ENCODE measurements around the gene VEPH1. TPM values are rescaled to one million over a fixed set of nuclear protein-coding genes. Genes with fewer than 3 reads are reported as not detected.

VEPH1 gene
- total RNA-seq, 1 experiment from 2014 or later: 7.7 TPM

DNA sequence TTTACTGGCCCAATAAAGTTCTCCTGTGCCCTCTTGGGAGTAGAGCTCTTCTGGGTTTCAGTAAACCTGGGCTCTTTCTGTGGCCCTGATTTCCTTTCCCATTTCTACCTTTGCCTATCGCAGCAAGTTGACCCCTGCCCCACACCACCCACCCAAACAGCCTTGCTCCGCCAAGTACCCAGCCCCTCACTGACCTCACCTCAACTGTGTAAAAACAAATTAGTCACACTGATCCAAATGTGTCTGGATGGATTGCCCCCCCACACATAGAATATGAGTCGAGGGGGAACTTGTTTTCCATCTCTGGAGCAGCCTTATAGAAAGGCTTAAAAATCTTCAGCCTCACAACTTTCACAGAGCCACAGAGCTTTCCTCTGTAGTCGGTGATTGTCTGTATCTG, 28.6 kb upstream of the VEPH1 start:
- H3K9me3 ChIP-seq (ENCODE audit: control insufficient read depth, low read depth, low read length): no peaks in the 10 kb centered on the region
- no peak overlapping the region for H3K56ac ChIP-seq (ENCODE audit: insufficient read length, low read depth, low read length)
- no peaks in the 10 kb centered on the region; the same call in 1 of the 2 replicates for H3K27me3 Mint-ChIP-seq (ENCODE audit: low read depth)
- no peak overlapping the region for H3K4ac ChIP-seq (ENCODE audit: low read depth, low read length)
- H3K9ac ChIP-seq (ENCODE audit: extremely low read depth, insufficient read length, low read length): no peak overlapping the region
- H3K23ac ChIP-seq (ENCODE audit: insufficient read length, low read depth, low read length): no peak overlapping the region
- H4K5ac ChIP-seq (ENCODE audit: insufficient read length, low read depth, low read length): no peak overlapping the region
- no peak overlapping the region for H2AFZ ChIP-seq (ENCODE audit: low read length)
- H2AK5ac ChIP-seq (ENCODE audit: insufficient read length, low read length): no peak overlapping the region
- no peak overlapping the region for H3K4me2 ChIP-seq (ENCODE audit: insufficient read depth, insufficient read length, low read length)
- H3K9me3 Mint-ChIP-seq: no peaks in the 10 kb centered on the region
- no peak overlapping the region; a peak in 1 of 7 replicates for H3K27ac Mint-ChIP-seq
- H3K27ac ChIP-seq (ENCODE audit: insufficient read length, low read depth, low read length): no peak overlapping the region
- no peak overlapping the region for H3K18ac ChIP-seq (ENCODE audit: insufficient read length, low read depth, low read length)
- no peak overlapping the region for H3K4me3 Mint-ChIP-seq
- H4K8ac ChIP-seq (replicated peaks; ENCODE audit: insufficient read length, low read depth, low read length): no peak overlapping the region
- no peaks in the 10 kb centered on the region for H3K36me3 Mint-ChIP-seq (ENCODE audit: insufficient read depth in 1 of 3, low read depth in 3 of 3)
- no peak overlapping the region for H2BK15ac ChIP-seq (ENCODE audit: low read depth, low read length)
- H2BK5ac ChIP-seq (ENCODE audit: insufficient read length, low read length): no peak overlapping the region
- H3K23me2 ChIP-seq (ENCODE audit: insufficient read length, low read depth, low read length, poor library complexity, severe bottlenecking): no peaks in the 10 kb centered on the region
- no peaks in the 10 kb centered on the region for H3K79me1 ChIP-seq (ENCODE audit: insufficient read depth, low read depth, low read length, poor library complexity, severe bottlenecking)
- H4K91ac ChIP-seq (ENCODE audit: insufficient read length, low read depth, low read length): no peak overlapping the region
- TF ChIP-seq, protein P1, sequence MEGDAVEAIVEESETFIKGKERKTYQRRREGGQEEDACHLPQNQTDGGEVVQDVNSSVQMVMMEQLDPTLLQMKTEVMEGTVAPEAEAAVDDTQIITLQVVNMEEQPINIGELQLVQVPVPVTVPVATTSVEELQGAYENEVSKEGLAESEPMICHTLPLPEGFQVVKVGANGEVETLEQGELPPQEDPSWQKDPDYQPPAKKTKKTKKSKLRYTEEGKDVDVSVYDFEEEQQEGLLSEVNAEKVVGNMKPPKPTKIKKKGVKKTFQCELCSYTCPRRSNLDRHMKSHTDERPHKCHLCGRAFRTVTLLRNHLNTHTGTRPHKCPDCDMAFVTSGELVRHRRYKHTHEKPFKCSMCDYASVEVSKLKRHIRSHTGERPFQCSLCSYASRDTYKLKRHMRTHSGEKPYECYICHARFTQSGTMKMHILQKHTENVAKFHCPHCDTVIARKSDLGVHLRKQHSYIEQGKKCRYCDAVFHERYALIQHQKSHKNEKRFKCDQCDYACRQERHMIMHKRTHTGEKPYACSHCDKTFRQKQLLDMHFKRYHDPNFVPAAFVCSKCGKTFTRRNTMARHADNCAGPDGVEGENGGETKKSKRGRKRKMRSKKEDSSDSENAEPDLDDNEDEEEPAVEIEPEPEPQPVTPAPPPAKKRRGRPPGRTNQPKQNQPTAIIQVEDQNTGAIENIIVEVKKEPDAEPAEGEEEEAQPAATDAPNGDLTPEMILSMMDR (conservative IDR thresholded peaks at IDR 0.05): no peak
- no peaks in the 10 kb centered on the region for H3K27me3 ChIP-seq (ENCODE audit: insufficient read depth, low read length)
- no peak overlapping the region for H2BK20ac ChIP-seq (ENCODE audit: low read depth, low read length, poor library complexity, severe bottlenecking)
- H3K4me1 ChIP-seq (ENCODE audit: insufficient read depth, low read length): no peaks in the 10 kb centered on the region
- no peaks in the 10 kb centered on the region for H3K4me1 Mint-ChIP-seq
- H2BK120ac ChIP-seq (ENCODE audit: low read depth, low read length, poor library complexity, severe bottlenecking): peak overlapping the region; percentile 94
- no peak overlapping the region for H3T11ph ChIP-seq (ENCODE audit: low read length)
- H3K79me2 ChIP-seq (ENCODE audit: insufficient read depth, low read length): no peaks in the 10 kb centered on the region
- H3K14ac ChIP-seq (ENCODE audit: insufficient read depth, low read length): no peak overlapping the region
- no peak overlapping the region for H2BK12ac ChIP-seq (ENCODE audit: insufficient read length, low read depth, low read length)
- no CpG with 5 or more reads among the region's 4 CpGs for WGBS (ENCODE audit: extremely low coverage, insufficient read length, low lambda C conversion rate)
- DNase-seq: no peak
- no peaks in the 10 kb centered on the region for H4K20me1 ChIP-seq (ENCODE audit: control insufficient read depth, insufficient read depth, insufficient read length)
